GM19238 (cell line): ENCODE measurements around the gene AGAP1.

Source experiments
- DNase-seq: peaks from one replicate; pipeline ENCODE4 v3.0.0; 2011; ENCODE audit warnings: low spot score; ENCODE audit not compliant: insufficient read length

Gene AGAP1

DNA sequence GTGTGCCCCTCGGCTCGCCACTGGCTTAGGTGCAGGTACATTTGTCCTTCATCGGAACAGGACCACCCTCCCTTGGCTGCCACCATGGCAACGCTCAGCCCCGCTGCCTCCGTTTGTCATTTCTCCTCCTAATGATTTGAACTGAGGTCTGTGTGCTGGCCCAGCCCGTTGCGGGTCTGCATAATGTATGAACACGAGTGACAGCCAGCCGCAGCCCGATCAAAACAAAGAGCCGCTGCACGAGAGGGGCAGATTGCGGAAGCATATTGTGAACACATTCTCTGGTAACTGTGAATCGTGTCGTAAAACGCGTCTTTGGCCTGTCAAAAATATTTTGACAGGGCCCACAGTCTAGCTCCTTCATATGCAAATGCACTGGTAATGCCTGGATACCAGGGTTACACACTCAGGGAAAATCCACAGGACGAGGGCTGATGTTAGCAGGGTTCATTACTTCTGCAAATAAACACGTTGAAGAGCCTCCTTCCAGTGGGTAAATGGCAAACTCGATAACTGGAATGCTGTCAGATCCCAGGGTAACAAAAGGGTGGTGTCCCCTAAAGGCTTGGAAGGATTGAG lies 137.0 kb downstream of the AGAP1 start:
- DNase-seq = no peak

DNA sequence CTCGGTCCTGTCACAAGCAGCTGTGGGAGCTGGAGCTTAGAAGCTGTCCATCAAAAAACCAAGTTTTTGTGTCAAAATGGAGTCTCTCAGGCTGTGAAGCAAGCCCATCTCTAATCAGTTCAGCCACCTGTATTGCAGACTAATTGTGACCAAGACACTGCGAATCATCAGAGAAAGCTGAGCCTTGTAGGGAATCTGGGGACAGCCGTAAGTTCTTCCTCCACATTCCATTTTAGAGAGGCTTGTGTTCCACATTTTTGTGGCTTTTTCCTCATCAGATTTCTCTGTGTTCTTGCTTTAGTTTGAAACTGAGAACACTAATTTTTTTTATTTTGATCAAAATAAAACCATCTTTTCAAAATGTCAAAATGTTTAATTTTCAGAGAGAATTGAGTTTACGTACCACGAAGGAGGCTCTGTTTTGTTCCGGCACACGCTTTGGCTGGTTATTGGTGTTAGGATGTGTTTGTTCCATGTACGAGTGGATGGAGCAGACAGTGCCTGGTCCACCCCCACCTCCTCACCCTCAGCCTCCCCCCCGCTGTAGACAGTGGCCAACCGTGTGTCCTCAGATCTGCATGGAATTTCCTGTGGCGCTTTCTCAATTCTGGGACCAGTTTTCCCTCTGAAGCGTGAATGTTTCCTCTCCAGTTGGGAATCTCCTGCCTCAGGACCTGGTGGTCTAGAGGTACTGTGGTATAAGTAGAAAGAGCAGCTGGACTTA lies 140.8 kb downstream of the AGAP1 start:
- DNase-seq = no peak

DNA sequence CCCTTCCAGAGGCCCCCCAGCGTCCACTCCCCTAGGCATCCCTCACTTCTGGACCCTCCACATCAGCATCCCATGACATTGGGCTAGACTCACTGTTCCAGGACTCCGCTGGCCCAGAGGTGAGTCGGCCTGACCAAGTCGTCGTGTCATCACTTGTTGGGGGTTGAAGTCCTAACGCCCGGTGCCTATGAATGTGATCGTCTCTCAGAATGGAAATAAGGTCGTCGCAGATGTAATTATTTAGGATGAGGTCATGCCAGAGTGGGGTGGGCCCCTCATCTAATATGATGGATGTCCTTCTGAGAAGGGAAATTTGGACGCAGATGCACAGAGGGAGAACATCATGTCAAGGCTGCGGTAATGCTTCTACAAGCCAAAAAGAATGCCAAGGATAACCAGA lies 142.7 kb downstream of the AGAP1 start:
- no peak for DNase-seq

DNA sequence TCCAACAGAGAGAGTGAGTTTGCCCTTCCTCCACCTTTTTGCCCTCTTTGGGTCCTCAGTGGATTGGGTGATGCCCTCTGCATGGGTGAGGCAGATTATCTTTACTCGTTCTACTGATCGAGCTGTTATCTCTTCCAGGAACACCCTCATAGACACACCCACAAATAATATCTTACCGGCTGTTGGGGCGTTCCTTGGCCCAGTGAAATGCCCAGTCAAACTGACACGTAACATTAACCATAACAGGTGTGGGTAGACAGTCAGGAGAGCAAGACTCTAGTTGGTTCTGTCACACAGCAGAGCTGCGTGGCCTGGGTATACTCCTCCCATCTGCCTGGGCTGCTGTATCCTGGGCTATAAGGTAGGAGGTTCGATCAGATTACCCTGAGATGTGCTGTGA lies 144.1 kb downstream of the AGAP1 start:
- no peak for DNase-seq

DNA sequence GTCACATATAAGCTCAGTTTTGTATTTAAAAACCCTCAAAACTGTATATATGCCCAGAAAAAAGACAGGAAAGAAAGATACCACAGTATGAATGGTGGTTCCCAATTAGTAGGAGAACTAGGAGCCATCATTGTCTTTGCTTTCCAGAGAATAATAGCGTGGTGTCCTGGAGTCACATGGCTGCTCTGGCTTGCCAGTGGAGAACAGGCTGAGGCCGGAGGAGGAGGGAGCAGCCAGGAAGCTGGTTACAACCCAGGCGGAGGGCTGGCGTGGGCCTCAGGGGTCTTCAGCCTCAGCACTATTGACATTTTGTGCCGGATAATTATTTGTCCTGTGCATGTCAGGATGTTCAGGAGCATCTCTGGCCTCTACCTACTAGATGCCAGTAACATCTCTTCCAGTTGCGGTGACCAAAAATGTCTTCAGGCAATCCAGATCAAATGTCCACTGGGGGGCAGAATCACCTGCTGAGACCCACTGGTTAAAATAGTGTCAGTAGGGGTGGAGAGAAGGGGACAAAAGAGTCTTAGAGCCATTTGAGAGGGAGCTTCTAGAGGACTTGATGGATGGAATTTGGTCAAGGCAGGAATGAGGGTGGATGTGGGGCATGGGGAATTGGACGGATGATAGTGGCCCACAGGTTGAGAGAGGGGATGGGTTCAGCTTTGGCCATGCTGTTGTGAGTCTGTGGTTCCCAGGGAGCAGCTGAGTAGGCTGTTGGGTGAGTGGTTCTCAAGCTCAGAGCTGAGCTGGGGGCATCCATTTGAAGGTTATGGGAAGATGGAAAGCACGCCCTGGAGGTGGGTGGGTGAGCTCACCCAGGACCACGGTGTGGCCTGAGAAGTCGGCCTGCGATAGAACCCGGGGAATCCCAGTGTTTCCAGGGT lies 144.9 kb downstream of the AGAP1 start:
- no peak for DNase-seq

DNA sequence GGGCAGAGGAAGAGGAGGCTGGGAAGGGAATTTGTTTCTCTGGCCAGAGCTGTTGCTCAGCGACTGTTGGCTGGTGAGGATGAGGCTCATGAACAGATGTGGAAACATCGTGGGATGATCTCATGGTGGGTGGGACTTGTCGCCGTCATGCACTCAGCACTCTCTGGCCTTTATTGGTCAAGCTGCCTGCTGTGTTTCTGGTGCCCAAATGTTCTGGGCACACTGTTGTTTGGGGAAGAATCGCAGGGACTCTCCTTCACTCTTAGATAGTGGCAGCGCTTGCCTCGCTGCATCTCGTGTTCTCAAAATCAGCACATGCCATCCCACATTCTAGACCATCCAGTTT lies 145.6 kb downstream of the AGAP1 start:
- DNase-seq = no peak

DNA sequence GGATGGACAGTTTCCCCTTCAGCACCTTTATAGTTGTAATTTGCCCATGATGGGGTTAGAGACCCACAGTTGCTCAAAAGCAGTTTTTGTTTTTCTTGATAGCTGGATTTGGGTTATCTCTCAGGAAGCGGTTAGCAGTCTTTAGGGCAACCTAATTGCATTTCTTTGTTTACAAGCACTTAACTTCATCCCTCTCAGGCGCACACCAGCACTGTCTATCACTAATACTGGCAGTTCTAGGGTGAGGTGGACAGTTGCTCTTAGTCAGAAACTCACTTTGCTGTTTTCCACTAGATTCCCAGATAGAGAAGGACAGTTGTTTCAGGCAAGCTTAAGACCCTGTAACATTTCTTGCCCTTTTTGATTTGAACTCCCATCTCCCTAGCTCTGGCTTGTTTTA lies 146.0 kb downstream of the AGAP1 start:
- no peak for DNase-seq

DNA sequence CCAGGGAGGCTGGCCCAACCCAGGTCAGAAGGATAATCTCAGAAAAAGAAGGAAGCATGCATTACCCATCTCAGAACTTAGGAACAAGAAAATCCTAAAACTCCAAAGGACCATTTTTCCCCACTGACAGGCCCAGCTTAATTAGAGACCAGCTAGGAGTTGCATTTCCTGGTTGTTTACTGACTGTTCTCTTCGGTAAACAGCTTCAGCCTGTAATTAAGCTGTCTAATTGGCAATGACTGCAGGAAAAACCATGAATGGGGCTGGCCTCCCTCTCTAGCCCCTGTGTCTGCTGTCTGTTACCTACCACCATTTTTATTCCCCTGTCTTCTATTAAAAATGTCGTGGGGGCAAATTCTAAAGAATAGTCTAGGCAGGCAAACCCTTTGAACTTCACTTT lies 146.5 kb downstream of the AGAP1 start:
- no peak for DNase-seq

DNA sequence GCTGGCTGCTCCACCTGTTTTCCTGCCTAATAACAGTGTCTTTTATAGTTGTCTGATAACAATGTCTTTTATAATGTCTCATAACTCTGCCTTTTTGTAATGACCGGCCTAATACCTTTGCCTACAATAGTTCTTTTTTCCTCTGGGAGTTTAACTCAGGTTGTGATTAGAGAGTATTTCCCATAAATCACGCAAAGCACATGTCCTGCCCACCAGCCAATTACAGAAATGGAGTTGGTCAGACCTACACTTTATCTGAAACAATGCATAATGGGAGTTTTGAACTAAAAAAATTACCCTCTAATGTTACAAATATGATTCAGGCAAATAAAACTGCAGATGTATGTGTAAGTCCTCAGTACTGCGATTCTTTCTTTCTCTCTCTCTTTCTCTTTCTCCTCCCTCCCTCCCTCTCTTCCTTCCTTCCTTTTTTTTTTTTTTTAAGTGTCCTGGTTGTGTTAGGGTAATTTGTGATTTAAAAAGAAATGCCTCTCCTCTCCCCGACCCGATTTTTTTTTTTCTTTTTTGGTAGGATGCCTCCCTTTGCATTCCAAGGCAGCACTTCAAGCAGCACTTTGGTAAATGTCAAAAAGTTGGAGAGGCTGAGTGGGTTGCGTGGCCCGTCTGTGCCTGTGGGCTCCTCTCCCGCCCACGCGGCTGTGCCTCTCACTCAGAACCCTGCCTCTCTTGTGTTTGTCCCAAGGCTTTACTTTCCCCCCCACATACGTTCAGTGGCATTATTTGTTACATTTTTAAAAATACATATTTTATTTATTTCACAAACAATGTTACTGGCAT lies 147.3 kb downstream of the AGAP1 start:
- DNase-seq = no peak

DNA sequence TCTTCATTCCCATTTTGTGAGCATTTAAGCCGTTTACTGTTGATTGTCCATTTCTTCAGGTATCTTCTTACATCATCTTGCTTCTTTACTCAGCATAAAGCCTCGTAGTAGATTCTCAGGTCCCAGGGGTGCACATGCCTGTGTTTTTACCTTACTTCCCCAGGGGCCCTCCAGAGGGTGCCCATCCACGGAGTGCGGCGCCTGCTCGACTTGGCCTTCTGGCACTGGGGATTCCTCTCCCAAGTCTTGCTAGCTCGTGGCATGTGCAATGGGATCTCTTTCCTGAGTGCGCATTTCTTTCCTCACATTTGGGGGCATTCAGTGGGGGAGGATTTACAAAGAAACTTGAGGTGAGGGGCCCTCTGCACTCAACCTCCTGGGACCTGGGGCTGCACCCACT lies 148.1 kb downstream of the AGAP1 start:
- no peak for DNase-seq

DNA sequence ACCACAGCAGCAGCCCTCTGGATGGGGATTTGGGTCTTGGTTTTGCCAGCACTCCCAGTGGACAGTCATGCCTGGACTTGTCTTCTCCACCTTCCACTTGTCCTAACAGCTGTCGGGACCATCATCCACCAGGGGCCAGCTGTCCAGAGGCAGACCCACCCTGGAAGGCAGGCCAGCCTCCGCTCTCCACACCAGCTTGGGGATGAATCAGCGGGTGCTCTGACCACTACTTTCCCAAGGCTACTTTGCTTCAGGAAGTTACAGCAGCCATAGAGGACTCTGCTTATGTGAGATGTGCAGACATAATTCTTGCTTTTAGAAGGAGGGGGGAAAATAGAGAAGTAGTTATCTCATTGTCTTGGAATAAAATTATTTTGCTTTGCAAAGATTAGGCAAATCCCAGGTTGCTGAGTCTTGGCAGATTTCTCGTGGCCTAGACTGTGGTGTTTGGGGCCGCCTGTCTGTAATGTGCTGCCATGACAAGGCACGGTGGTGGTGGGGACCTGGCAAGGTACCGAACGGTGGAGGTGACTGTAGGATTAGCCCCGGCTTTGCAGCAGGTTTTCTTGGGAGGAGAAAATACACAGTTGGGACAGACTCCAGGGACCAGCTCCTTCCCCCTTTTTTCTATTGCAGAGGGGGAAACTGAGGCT lies 148.7 kb downstream of the AGAP1 start:
- no peak for DNase-seq

DNA sequence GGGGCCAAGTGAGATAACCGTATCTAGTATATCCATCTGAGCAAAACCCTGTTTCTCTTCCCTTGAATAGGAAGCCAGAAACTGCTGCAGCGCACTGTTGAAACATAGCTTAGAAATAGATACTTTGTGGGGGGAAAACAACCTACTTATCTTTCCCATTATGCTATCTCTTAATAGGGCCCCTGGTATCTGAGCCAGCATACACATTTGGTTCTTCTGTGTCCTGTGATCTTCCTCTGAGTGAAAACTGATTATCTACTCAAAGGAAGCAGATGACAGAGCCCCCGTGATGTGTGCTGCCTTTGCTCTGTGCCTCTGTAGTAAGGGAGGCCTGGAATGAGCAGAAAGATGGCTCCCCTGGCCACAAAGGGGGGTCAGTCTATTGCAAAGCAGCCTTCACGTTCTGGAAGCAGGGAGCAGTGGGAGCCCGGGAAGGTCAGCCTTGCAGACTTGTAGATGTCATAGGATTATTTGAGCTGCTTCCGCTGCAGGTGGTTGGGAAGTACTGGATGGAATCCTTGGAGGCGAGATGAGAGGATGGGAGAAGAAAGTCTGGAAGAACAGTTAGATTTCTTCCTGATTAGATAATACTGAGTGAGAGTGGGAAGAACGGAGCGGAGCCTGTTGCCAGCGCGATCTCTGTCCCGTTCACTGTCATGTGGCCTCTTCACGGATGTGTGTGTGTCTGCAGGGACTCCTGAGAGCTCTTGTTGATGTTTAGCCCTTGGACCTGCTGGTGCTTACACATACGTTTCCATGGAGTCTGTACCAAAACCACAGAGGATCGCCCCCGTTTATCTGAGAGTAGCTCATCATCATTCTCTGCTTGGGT lies 150.1 kb downstream of the AGAP1 start:
- DNase-seq = no peak

DNA sequence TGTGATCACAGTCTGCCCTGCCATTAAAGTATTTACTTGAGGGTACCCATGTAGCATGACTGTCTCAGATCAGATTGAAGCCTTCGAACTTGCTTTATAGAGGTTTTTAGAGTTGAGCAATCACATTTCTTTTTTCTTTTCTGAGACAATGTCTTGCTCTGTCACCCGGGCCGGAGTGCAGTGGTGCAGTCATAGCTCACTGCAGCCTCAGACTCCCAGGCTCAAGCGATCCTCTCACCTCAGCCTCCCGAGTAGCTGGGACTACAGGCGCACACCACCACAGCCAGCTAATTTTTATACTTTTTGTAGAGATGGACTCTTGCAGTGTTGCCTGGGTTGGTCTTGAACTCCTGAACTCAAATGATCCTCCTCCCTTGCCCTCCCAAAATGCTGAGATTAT lies 153.4 kb downstream of the AGAP1 start:
- no peak for DNase-seq

DNA sequence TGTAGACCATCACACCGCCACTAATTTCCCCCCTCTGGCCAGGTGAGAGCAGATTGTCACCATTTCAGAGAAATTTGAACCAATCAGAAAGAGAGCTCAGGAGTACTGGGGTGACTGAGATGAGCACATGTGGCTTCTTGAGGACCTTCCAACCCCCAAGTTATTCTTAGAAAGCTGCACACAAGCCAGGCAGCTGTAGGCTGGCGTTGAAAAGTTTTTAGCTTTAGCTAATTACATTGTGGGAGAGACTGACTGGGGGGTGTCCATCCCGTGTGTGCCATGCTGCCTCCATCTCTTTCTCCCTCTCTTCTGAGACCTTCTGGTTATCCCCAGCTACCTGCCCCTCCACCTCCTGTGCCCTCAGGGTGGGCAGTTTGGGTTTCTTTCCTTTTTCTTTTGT lies 154.0 kb downstream of the AGAP1 start:
- no peak for DNase-seq

DNA sequence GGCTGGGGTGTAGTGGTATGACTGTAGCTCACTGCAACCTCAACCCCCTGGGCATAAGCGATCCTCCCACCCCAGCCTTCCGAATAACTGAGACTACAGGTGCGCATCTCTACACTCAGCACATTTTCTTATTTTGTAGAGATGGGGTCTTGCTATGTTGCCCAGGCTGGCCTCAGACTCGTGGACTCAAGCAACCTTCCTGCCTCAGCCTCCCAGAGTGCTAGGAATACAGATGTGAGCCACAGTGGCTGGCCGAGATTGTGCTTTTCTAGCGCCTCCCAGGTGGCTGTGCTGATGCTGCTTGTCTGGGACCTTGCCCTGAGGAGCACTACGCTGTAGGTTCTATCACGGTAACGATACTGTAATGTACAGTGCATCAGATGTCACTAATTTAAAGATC lies 155.6 kb downstream of the AGAP1 start:
- no peak for DNase-seq

DNA sequence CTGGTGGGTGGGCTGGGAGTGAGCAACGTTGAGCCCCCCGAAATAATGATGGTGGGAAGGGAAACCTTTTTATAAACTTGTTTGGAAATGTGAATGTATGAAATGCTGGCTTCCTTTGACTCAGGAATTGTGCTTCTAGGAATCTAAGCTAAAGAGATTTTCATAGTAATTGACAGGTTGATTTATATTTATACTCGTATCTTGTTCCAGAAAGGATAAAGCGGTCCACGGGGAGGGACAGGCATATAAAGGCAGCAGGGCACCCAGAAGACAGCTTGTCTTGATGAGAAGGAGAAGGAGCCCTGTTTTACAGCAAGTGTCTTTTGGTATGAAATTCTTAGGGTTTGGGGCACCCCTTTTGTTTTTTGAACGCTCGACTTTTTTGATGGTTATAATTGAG lies 157.8 kb downstream of the AGAP1 start:
- no peak for DNase-seq

DNA sequence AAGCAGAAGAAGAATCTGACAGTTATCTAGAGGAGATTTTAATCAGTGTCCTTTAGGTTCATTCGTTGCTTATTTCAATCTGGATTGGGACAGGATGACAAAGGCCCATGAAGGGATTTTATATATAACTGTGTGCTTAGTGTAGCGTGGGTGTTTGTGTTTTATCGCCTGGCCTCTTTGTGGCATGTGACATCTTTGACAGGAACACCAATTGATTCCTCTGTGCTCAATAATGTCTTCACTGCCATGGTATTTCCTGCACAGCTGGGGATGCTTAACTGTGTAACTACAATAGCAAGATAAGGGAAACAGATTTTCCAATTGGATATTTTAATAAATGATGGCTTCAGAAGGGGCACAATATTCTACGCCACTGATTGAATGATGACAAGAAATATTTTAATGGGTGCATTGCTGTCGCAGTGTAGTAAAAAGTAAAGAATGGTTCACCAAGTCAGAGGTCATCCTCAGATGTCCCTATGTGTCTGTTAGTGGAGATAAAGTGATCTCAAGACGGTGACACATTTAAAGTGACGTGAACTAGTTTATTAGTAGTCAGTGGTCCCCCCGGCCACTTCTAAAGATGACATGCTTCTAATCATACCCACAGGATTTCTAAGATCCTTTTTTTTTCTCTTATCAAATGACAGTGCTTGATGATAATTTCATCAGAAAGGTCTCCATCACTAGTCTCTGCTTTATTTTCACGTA lies 160.4 kb downstream of the AGAP1 start:
- no peak for DNase-seq

DNA sequence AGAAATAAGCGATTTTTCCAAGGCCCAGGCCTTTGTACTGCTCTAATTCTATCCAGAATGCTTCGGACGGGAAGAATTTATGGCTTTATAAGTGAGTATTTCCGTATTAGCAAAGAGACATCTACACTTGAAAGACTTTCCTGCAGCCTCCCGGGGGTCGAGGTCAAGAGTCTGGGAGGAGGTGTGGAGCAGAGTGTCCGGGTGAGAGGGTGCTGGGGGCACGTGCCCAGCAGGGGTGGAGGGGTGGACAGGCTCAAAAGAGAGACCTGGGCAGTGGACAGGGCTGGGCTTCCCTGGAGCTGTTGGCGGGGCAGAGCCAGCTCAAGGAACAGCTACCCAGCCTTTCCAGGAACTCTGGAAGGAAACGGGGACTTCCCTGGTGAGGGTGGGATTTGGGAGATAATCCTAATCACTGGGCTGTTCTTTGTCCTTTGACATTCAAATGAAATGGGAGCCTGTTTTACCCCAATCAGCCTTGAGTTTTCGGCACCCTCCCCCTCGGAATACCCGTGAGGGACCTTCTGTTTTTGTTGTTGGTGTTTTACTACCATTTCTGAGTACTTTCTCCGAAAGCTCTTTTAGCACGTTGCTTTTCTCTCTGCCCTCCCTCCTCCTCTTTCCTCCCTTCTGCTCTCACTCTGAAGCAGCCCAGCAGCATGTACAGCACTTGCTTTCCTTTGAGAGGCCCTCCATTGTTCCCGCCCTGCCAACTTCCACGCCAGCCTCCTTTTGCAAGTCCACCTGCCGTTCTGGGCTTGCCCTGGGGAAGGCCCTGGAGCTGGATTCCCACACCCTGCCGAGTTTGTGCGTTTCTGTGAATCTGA lies 164.7 kb downstream of the AGAP1 start:
- DNase-seq = no peak

DNA sequence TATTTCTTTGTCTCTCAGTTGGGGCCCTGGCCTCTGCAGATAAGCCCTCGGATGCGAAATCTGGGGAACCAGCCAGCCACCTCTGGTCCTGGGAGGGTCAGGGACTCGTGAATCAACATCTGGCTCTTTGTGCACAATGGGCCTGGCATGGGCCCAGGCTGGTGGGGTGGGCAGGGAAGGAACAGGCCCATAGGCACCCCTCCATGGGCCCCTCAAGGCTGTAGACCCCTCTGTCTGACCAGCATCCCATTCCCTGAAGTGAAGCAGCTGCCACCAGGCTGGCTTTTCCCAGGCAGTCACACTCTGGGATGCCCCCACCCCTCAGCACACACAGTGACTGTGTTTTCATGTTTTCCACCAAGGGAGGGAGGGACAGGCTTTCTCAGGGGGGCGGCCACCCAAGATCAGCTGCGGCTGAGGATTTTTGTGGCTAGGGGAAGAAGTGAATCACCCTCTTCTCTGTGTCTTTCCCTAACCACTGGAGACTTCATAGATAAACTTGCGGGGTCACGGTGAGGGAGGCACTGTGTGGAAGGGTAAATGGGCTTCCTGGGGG lies 166.0 kb downstream of the AGAP1 start:
- no peak for DNase-seq
